Gastroesophageal sphincter (tissue), 4 donors: Measurements from ENCODE around the gene PLOD2. TPM values are rescaled to one million over a fixed set of nuclear protein-coding genes. Genes with fewer than 3 reads are reported as not detected.

Experiments used
- ATAC-seq: fragments of 150-250 bp; one replicate; pipeline ENCODE4 v1.9.1; 2016; ENCODE audit warnings: mild to moderate bottlenecking, moderate library complexity
- H3K27ac ChIP-seq, 4 donors: fragments of 200-600 bp; sonication (generic) in 3 of 4; 1 replicate in 3 of 4; 2 replicates in 1 of 4; pipeline ENCODE4 v1.5.1; 2016 to 2019
- H3K27me3 ChIP-seq: fragments of 200-600 bp; sonication (generic); one replicate; pipeline ENCODE4 v1.5.1; 2019
- H3K36me3 ChIP-seq, 2 donors: fragments of 200-600 bp; sonication (generic); one replicate each; pipeline ENCODE4 v1.5.1; 2019; ENCODE audit warnings: control low read depth in 1 of 2
- H3K4me1 ChIP-seq, 3 donors: fragments of 200-600 bp; sonication (generic); 1 replicate in 2 of 3; 2 replicates in 1 of 3; pipeline ENCODE4 v1.5.1; 2016 to 2019; ENCODE audit warnings: control low read depth in 2 of 3
- H3K4me3 ChIP-seq, 2 donors: fragments of 200-600 bp; sonication (generic); one replicate each; pipeline ENCODE4 v1.5.1; 2019; ENCODE audit warnings: mild to moderate bottlenecking in 1 of 2, moderate library complexity in 1 of 2
- H3K9me3 ChIP-seq, 3 donors: fragments of 200-600 bp; sonication (generic); one replicate each; pipeline ENCODE4 v1.5.1; 2017 to 2019; ENCODE audit warnings: control low read depth in 2 of 3
- EP300 ChIP-seq: sonication (generic); formaldehyde crosslinking; IDR thresholded peaks from one replicate; pipeline ENCODE4 v1.6.1; 2017; ENCODE audit warnings: antibody characterized with exemption, mild to moderate bottlenecking
- POLR2A ChIP-seq, 2 donors: fragments of 450-650 bp; IDR thresholded peaks; one replicate each; pipeline ENCODE4 v1.6.1; 2017; ENCODE audit warnings: antibody characterized with exemption in 2 of 2, mild to moderate bottlenecking in 2 of 2, moderate library complexity in 1 of 2
- POLR2AphosphoS5 ChIP-seq: sonication (generic); formaldehyde crosslinking; IDR thresholded peaks from one replicate; pipeline ENCODE4 v1.6.1; 2017; ENCODE audit warnings: antibody characterized with exemption
- WGBS, 2 donors: methylation state at CpG; one replicate each; pipeline ENCODE4 v1.1.5; 2018; ENCODE audit warnings: low coverage in 1 of 2; 5-methylcytosine and 5-hydroxymethylcytosine counted together
- total RNA-seq, 4 donors: library from RNA; depleted of rRNA; stranded (reverse); fragments of >200 nt; gene quantifications; one replicate each; pipeline ENCODE4 v1.1.0, GENCODE V29; 2016
- TF ChIP-seq, protein P1 (sequence below), 4 experiments: fragments of 200-600 bp in 2 of 4; fragments of 450-650 bp in 2 of 4; sonication (generic) in 1 of 4; IDR thresholded peaks; one replicate each; pipeline ENCODE4 v1.5.1; 2017 to 2019; ENCODE audit warnings: antibody characterized with exemption in 4 of 4, mild to moderate bottlenecking in 2 of 4, moderate library complexity in 2 of 4

PLOD2 gene
- total RNA-seq, 4 donors from 2014 or later: 55.1 to 100 (median 89.2) TPM

GRCh38 chr3:146052056-146052790 lies 108.8 kb downstream of the PLOD2 start:
- no peaks in the 10 kb centered on the region for H3K9me3 ChIP-seq
- no peaks in the 10 kb centered on the region for H3K4me1 ChIP-seq
- H3K4me3 ChIP-seq: no peak overlapping the region
- ATAC-seq: no peak
- no peaks in the 10 kb centered on the region for H3K36me3 ChIP-seq
- no peak overlapping the region for H3K27ac ChIP-seq
- no peaks in the 10 kb centered on the region for H3K27me3 ChIP-seq
- 65 to 85% methylated on average over 2 of the region's 2 CpGs for WGBS, 2 donors
- TF ChIP-seq EP300: no peak
- TF ChIP-seq, protein P1, sequence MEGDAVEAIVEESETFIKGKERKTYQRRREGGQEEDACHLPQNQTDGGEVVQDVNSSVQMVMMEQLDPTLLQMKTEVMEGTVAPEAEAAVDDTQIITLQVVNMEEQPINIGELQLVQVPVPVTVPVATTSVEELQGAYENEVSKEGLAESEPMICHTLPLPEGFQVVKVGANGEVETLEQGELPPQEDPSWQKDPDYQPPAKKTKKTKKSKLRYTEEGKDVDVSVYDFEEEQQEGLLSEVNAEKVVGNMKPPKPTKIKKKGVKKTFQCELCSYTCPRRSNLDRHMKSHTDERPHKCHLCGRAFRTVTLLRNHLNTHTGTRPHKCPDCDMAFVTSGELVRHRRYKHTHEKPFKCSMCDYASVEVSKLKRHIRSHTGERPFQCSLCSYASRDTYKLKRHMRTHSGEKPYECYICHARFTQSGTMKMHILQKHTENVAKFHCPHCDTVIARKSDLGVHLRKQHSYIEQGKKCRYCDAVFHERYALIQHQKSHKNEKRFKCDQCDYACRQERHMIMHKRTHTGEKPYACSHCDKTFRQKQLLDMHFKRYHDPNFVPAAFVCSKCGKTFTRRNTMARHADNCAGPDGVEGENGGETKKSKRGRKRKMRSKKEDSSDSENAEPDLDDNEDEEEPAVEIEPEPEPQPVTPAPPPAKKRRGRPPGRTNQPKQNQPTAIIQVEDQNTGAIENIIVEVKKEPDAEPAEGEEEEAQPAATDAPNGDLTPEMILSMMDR (IDR thresholded peaks at IDR 0.05): no peak
- TF ChIP-seq POLR2A (IDR thresholded peaks at IDR 0.05): no peak
- TF ChIP-seq POLR2AphosphoS5: no peak

DNA sequence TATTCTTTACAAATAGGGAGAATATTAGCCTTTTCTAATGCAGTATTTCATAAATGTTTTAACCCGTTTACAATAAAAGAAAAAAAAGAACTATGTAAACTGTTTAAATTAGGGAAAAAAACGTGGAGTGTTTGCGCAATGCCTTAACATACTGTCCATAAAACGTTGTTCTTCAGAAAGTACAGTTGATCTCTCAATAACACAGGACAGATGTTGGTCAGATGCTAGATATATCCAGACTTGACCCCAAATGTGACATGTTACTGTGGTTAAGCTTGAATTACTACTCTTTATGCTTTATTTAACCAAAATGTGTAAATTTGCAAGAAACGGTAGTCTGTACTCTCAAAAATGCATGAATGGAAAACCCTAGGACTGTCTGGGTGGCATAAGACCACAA lies 110.3 kb downstream of the PLOD2 start:
- Histone ChIP-seq H3K4me1 (no peaks in the 10 kb centered on the region), H3K9me3 (no peaks in the 10 kb centered on the region), H3K27me3 (no peaks in the 10 kb centered on the region), H3K27ac (no peak overlapping the region), H3K36me3 (no peaks in the 10 kb centered on the region), H3K4me3 (no peak overlapping the region)
- no peak for ATAC-seq
- TF ChIP-seq EP300 (no peak), POLR2AphosphoS5 (no peak), POLR2A (IDR thresholded peaks at IDR 0.05) (no peak)
- TF ChIP-seq, protein P1 (IDR thresholded peaks at IDR 0.05): no peak
- 57 to 73% methylated on average over 5 of the region's 5 CpGs for WGBS, 2 donors

GRCh38 chr3:146047485-146047884 lies 113.5 kb downstream of the PLOD2 start:
- H3K9me3 ChIP-seq: no peaks in the 10 kb centered on the region
- no peaks in the 10 kb centered on the region for H3K36me3 ChIP-seq
- 92 to 93% methylated on average over 1 of the region's 1 CpG for WGBS, 2 donors
- no peak for ATAC-seq
- no peak overlapping the region for H3K4me3 ChIP-seq
- H3K27ac ChIP-seq: no peak overlapping the region
- TF ChIP-seq, protein P1 (IDR thresholded peaks at IDR 0.05): no peak
- TF ChIP-seq POLR2AphosphoS5: no peak
- no peak for TF ChIP-seq EP300
- no peak for TF ChIP-seq POLR2A (IDR thresholded peaks at IDR 0.05)
- no peaks in the 10 kb centered on the region for H3K27me3 ChIP-seq
- H3K4me1 ChIP-seq: no peaks in the 10 kb centered on the region

- no peaks in the 10 kb centered on the region for H3K27me3 ChIP-seq
- TF ChIP-seq POLR2A (IDR thresholded peaks at IDR 0.05) (no peak), EP300 (no peak)
- TF ChIP-seq, protein P1 (IDR thresholded peaks at IDR 0.05): no peak
- H3K36me3 ChIP-seq: no peaks in the 10 kb centered on the region
- H3K4me3 ChIP-seq: no peak overlapping the region
- H3K27ac ChIP-seq: no peak overlapping the region
- no peak for ATAC-seq
- H3K9me3 ChIP-seq: no peaks in the 10 kb centered on the region
- no peaks in the 10 kb centered on the region for H3K4me1 ChIP-seq
Measured at GRCh38 chr3:146044046-146044445, 116.9 kb downstream of the PLOD2 start.

GRCh38 chr3:146040630-146041029 lies 120.4 kb downstream of the PLOD2 start:
- H3K36me3 ChIP-seq: no peaks in the 10 kb centered on the region
- no peaks in the 10 kb centered on the region for H3K4me1 ChIP-seq
- H3K4me3 ChIP-seq: no peak overlapping the region
- no peaks in the 10 kb centered on the region for H3K9me3 ChIP-seq
- no peaks in the 10 kb centered on the region for H3K27me3 ChIP-seq
- ATAC-seq: no peak
- no peak overlapping the region for H3K27ac ChIP-seq
- TF ChIP-seq POLR2A (IDR thresholded peaks at IDR 0.05) (no peak), POLR2AphosphoS5 (no peak), EP300 (no peak)
- TF ChIP-seq, protein P1 (IDR thresholded peaks at IDR 0.05): no peak
